K562 (cell line): ENCODE measurements around the gene SNAI1. TPM values are rescaled to one million over a fixed set of nuclear protein-coding genes. Genes with fewer than 3 reads are reported as not detected.

Experiments
- COPS2 ChIP-seq: fragments of 450-650 bp; conservative IDR thresholded peaks from 2 replicates; pipeline ENCODE4 v1.6.1; 2016; ENCODE audit warnings: mild to moderate bottlenecking, moderate library complexity
- EHMT2 ChIP-seq: fragments of 450-650 bp; IDR thresholded peaks from 2 replicates; pipeline ENCODE4 v1.6.1; 2018; ENCODE audit warnings: antibody characterized with exemption
- GTF2A2 ChIP-seq: IDR thresholded peaks from 2 replicates; pipeline ENCODE4 v1.6.1; 2016; ENCODE audit warnings: mild to moderate bottlenecking, missing genetic modification characterization, missing compliant biosample characterization
- HDAC8 ChIP-seq: fragments of 450-650 bp; IDR thresholded peaks from 2 replicates; pipeline ENCODE4 v1.6.1; 2016; ENCODE audit warnings: mild to moderate bottlenecking, missing genetic modification characterization, moderate library complexity, missing compliant biosample characterization
- LCOR ChIP-seq: sonication (generic); formaldehyde crosslinking; IDR thresholded peaks from 2 replicates; pipeline ENCODE4 v1.8.0; 2022; ENCODE audit warnings: mild to moderate bottlenecking, missing genetic modification reagents
- NCOA1 ChIP-seq: fragments of 450-650 bp; IDR thresholded peaks from 2 replicates; pipeline ENCODE4 v1.6.1; 2016; ENCODE audit warnings: low read depth
- POLR2H ChIP-seq: IDR thresholded peaks from 2 replicates; pipeline ENCODE4 v1.6.1; 2016; ENCODE audit warnings: missing genetic modification characterization, low read depth, mild to moderate bottlenecking, control low read depth, missing compliant biosample characterization, moderate library complexity
- SMAD2 ChIP-seq: fragments of 150-350 bp; IDR thresholded peaks from 2 replicates; pipeline ENCODE4 v1.6.1; 2014; ENCODE audit warnings: low read depth, mild to moderate bottlenecking, low read length
- SMC3 ChIP-seq: conservative IDR thresholded peaks from 2 replicates; pipeline ENCODE4 v1.6.1; 2011; ENCODE audit warnings: low read depth, low read length, improper control_type of control experiment; ENCODE audit not compliant: insufficient read depth
- TCF7 ChIP-seq: sonication (generic); IDR thresholded peaks from 2 replicates; pipeline ENCODE4 v1.6.1; 2016; ENCODE audit warnings: antibody characterized with exemption, borderline replicate concordance
- TCF7L2 ChIP-seq: fragments of 150-350 bp; IDR thresholded peaks from 2 replicates; pipeline ENCODE4 v1.6.1; 2016; ENCODE audit warnings: low read depth, mild to moderate bottlenecking, low read length, moderate library complexity
- TFAM ChIP-seq: fragments of 250-450 bp; sonication (Bioruptor Pico); conservative IDR thresholded peaks from 2 replicates; pipeline ENCODE4 v1.5.0; 2021; ENCODE audit warnings: mild to moderate bottlenecking, moderate library complexity
- U2AF1 ChIP-seq: fragments of 200-400 bp; formaldehyde crosslinking; optimal IDR thresholded peaks from 2 replicates; pipeline ENCODE3; 2017; ENCODE audit warnings: mild to moderate bottlenecking, low read depth, low read length, moderate library complexity
- ZFP30 ChIP-seq: fragments of 250-450 bp; sonication (Bioruptor Pico); IDR thresholded peaks from 2 replicates; pipeline ENCODE4 v1.8.0; 2022; ENCODE audit warnings: moderate library complexity, mild to moderate bottlenecking, inconsistent platforms, borderline replicate concordance
- ZKSCAN1 ChIP-seq: fragments of 150-350 bp; IDR thresholded peaks from 2 replicates; pipeline ENCODE4 v1.6.1; 2016; ENCODE audit warnings: low read depth, low read length
- ZNF121 ChIP-seq: sonication (generic); formaldehyde crosslinking; conservative IDR thresholded peaks from 2 replicates; pipeline ENCODE4 v1.8.0; 2022; ENCODE audit warnings: missing genetic modification reagents
- ZNF586 ChIP-seq: fragments of 450-650 bp; formaldehyde crosslinking; conservative IDR thresholded peaks from 2 replicates; pipeline ENCODE4 v1.4.0; 2020; ENCODE audit warnings: mild to moderate bottlenecking, moderate library complexity
- ZNF699 ChIP-seq: fragments of 250-450 bp; sonication (Bioruptor Pico); IDR thresholded peaks from 2 replicates; pipeline ENCODE4 v1.8.0; 2021; ENCODE audit warnings: mild to moderate bottlenecking, moderate library complexity; ENCODE audit not compliant: insufficient replicate concordance
- ZNF79 ChIP-seq: fragments of 250-450 bp; sonication (Bioruptor Pico); IDR thresholded peaks from 2 replicates; pipeline ENCODE4 v1.4.0; 2020; ENCODE audit warnings: low read depth, mild to moderate bottlenecking, moderate library complexity
- polyA plus RNA-seq, 8 experiments: library from polyadenylated mRNA; depleted of rRNA in 4 of 8; stranded (reverse) in 5 of 8; unstranded in 3 of 8; fragments of >200 nt; fragmentation: Nextera tagmentation in 2 of 8; fragmentation: Illumina TruSeq in 1 of 8; extraction: Ambion mirVana in 2 of 8; extraction: Trizol in 1 of 8; gene quantifications; 2 replicates each; pipeline versions ENCODE4 v1.2.1 to v1.2.3, GENCODE V29; 2011 to 2014; ENCODE audit warnings: inconsistent platforms in 1 of 8, missing spikeins in 1 of 8
- total RNA-seq, 7 experiments: library from RNA; depleted of rRNA in 6 of 7; stranded (reverse); fragments of >200 nt in 6 of 7; fragmentation: Illumina TruSeq in 2 of 7; extraction: Trizol in 2 of 7; gene quantifications; 2 replicates each; pipeline versions ENCODE4 v1.2.1 to v1.2.3, GENCODE V29; 2011 to 2021; ENCODE audit warnings: low replicate concordance in 1 of 7
- TF ChIP-seq, protein P1 (sequence below), 2 experiments: fragments of 250-450 bp in 1 of 2; fragments of 450-650 bp in 1 of 2; sonication (Bioruptor Pico) in 1 of 2; IDR thresholded peaks; 2 replicates each; pipeline versions ENCODE4 v1.6.1 to v1.8.0; 2016 to 2021; ENCODE audit warnings: mild to moderate bottlenecking in 2 of 2, moderate library complexity in 2 of 2, missing compliant biosample characterization in 1 of 2, missing genetic modification characterization in 1 of 2
- TF ChIP-seq, protein P2 (sequence below): fragments of 200-800 bp; sonication (Bioruptor generic); IDR thresholded peaks from 2 replicates; pipeline ENCODE4 v1.6.1; 2016; ENCODE audit warnings: missing genetic modification characterization, missing compliant biosample characterization
- TF ChIP-seq, protein P3 (sequence below): sonication (generic); formaldehyde crosslinking; IDR thresholded peaks from 2 replicates; pipeline ENCODE4 v1.8.0; 2022; ENCODE audit warnings: mild to moderate bottlenecking, missing genetic modification reagents

The SNAI1 gene
- total and polyA plus RNA-seq, 9 of the 15 experiments (the other 6 are each of a cell fraction or from before 2014, with no cell fraction given), result 0.32 to 11.6 (median 2.0) TPM

DNA sequence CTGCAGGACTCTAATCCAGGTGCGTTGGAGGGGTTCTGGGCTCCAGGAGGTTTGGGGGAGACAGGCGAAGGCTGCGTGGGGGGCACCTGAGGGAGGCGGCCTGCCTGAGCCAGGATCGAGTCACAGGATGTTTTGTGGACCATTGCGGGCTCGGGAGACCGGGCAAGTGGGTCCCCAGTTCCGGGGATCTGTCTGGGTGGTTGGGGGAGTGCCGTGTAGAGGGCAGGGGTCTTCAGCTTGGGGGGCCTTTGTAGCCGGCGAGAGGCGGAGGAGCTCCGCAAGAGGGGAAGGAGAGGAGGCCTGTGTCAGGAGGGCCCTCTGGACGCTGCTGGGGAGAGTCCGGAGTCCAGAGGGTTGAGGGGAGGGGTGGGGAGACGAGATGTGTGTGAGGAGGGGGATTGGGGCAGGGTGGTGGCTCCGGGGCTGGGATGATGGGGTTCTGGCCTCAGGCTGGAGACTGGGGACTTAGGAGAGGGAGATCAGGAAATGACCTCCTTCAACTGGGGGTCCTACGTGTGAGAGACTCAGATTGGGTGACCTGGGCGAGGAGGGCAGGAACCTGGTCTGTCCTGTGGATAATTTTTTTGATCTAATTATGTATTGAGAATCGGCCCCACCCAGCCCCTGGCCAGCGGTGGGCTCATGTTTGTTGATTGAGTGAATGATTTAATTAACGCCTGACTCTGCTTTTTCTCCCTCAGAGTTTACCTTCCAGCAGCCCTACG, 505 bp downstream of the SNAI1 start (continued):
- no peak for TF ChIP-seq HDAC8
- TF ChIP-seq COPS2, result no peak
- no peak for TF ChIP-seq ZFP30
- TF ChIP-seq EHMT2, result no peak
- TF ChIP-seq ZNF586, result no peak
- TF ChIP-seq SMAD2, result no peak
- no peak for TF ChIP-seq U2AF1
- TF ChIP-seq TFAM (CRISPR knock-in tag), result no peak
- TF ChIP-seq, protein P1, sequence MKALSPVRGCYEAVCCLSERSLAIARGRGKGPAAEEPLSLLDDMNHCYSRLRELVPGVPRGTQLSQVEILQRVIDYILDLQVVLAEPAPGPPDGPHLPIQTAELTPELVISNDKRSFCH (CRISPR knock-in tag; IDR thresholded peaks at IDR 0.05), result no peak
- TF ChIP-seq, protein P1 (tag; IDR thresholded peaks at IDR 0.05), result no peak; the same call in 1 of the 2 replicates
- TF ChIP-seq POLR2H (tag), result peak; percentile 71
- TF ChIP-seq GTF2A2, result no peak
- TF ChIP-seq ZNF79 (CRISPR knock-in tag), result no peak
- TF ChIP-seq, protein P2, sequence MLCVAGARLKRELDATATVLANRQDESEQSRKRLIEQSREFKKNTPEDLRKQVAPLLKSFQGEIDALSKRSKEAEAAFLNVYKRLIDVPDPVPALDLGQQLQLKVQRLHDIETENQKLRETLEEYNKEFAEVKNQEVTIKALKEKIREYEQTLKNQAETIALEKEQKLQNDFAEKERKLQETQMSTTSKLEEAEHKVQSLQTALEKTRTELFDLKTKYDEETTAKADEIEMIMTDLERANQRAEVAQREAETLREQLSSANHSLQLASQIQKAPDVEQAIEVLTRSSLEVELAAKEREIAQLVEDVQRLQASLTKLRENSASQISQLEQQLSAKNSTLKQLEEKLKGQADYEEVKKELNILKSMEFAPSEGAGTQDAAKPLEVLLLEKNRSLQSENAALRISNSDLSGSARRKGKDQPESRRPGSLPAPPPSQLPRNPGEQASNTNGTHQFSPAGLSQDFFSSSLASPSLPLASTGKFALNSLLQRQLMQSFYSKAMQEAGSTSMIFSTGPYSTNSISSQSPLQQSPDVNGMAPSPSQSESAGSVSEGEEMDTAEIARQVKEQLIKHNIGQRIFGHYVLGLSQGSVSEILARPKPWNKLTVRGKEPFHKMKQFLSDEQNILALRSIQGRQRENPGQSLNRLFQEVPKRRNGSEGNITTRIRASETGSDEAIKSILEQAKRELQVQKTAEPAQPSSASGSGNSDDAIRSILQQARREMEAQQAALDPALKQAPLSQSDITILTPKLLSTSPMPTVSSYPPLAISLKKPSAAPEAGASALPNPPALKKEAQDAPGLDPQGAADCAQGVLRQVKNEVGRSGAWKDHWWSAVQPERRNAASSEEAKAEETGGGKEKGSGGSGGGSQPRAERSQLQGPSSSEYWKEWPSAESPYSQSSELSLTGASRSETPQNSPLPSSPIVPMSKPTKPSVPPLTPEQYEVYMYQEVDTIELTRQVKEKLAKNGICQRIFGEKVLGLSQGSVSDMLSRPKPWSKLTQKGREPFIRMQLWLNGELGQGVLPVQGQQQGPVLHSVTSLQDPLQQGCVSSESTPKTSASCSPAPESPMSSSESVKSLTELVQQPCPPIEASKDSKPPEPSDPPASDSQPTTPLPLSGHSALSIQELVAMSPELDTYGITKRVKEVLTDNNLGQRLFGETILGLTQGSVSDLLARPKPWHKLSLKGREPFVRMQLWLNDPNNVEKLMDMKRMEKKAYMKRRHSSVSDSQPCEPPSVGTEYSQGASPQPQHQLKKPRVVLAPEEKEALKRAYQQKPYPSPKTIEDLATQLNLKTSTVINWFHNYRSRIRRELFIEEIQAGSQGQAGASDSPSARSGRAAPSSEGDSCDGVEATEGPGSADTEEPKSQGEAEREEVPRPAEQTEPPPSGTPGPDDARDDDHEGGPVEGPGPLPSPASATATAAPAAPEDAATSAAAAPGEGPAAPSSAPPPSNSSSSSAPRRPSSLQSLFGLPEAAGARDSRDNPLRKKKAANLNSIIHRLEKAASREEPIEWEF, result no peak
- TF ChIP-seq NCOA1, result no peak
- no peak for TF ChIP-seq SMC3
- TF ChIP-seq ZNF121 (CRISPR knock-in tag), result no peak
- peak; percentile 9; the same call in 1 of the 2 replicates for TF ChIP-seq LCOR (CRISPR knock-in tag)
- TF ChIP-seq ZKSCAN1, result no peak
- TF ChIP-seq ZNF699 (CRISPR knock-in tag), result no peak
- no peak for TF ChIP-seq TCF7L2
- TF ChIP-seq TCF7, result no peak
- TF ChIP-seq, protein P3, sequence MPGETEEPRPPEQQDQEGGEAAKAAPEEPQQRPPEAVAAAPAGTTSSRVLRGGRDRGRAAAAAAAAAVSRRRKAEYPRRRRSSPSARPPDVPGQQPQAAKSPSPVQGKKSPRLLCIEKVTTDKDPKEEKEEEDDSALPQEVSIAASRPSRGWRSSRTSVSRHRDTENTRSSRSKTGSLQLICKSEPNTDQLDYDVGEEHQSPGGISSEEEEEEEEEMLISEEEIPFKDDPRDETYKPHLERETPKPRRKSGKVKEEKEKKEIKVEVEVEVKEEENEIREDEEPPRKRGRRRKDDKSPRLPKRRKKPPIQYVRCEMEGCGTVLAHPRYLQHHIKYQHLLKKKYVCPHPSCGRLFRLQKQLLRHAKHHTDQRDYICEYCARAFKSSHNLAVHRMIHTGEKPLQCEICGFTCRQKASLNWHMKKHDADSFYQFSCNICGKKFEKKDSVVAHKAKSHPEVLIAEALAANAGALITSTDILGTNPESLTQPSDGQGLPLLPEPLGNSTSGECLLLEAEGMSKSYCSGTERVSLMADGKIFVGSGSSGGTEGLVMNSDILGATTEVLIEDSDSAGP (CRISPR knock-in tag), result no peak
